HG03575 (cell line): ENCODE data around the gene MFSD1.
"Not testable (repeated sequence)": the region's sequence is repeated elsewhere in the genome, so short reads cannot be mapped to it uniquely, and the experiment has no call there.

ENCODE experiments used
- ATAC-seq: cut with Tn5 transposase; IDR thresholded peaks from one replicate; pipeline ENCODE4 v1.9.1; 2021; ENCODE audit not compliant: unreplicated experiment, insufficient number of reproducible peaks, low FRiP score; ENCODE audit errors: extremely low read depth

MFSD1 gene

GRCh38 chr3:158775426-158776410 is 26.1 kb upstream of the MFSD1 start:
- no peak for ATAC-seq

- ATAC-seq, result no peak
Observed at GRCh38 chr3:158776531-158776930, 25.3 kb upstream of the MFSD1 start.

GRCh38 chr3:158777161-158777873 is 24.5 kb upstream of the MFSD1 start:
- no peak for ATAC-seq

- no peak for ATAC-seq
Observed at GRCh38 chr3:158780766-158781165, 21.1 kb upstream of the MFSD1 start.

GRCh38 chr3:158781191-158781590 is 20.7 kb upstream of the MFSD1 start:
- ATAC-seq, result no peak

- no peak for ATAC-seq
Observed at GRCh38 chr3:158781849-158782248, 20.0 kb upstream of the MFSD1 start.

GRCh38 chr3:158782283-158782989 is 19.4 kb upstream of the MFSD1 start:
- ATAC-seq, result no peak

- ATAC-seq, result no peak
Observed at GRCh38 chr3:158783051-158783450, 18.8 kb upstream of the MFSD1 start.

- no peak for ATAC-seq
Observed at GRCh38 chr3:158785972-158786371, 15.9 kb upstream of the MFSD1 start.

- ATAC-seq, result no peak
Observed at GRCh38 chr3:158788446-158788845, 13.4 kb upstream of the MFSD1 start.

- ATAC-seq, result no peak
Observed at GRCh38 chr3:158789592-158789991, 12.3 kb upstream of the MFSD1 start.

- ATAC-seq, result no peak
Observed at GRCh38 chr3:158790901-158791589, 10.8 kb upstream of the MFSD1 start.

- ATAC-seq, result not testable (repeated sequence)
Observed at GRCh38 chr3:158791590-158791920, 10.3 kb upstream of the MFSD1 start.

GRCh38 chr3:158792709-158793108 is 9.1 kb upstream of the MFSD1 start:
- no peak for ATAC-seq

GRCh38 chr3:158794206-158794605 is 7.6 kb upstream of the MFSD1 start:
- no peak for ATAC-seq

- peak; percentile 45 for ATAC-seq
Observed at GRCh38 chr3:158794936-158795518, 6.8 kb upstream of the MFSD1 start.

GRCh38 chr3:158801201-158801600 is 653 bp upstream of the MFSD1 start:
- no peak for ATAC-seq

GRCh38 chr3:158802409-158803268 is 785 bp downstream of the MFSD1 start:
- peak; percentile 7 for ATAC-seq
